NOMO-1 treated with dmso at 0.1 percent for 144 hours (cell line): ENCODE data around the gene IFT43.
A peak's percentile ranks its signal among the peaks of the same experiment; 100 is the strongest.

ENCODE experiments used
- DNase-seq: peaks from one replicate; lab custom pipeline; 2025; ENCODE audit not compliant: unreplicated experiment; lab: John Stamatoyannopoulos, UW

Gene IFT43

GRCh38 chr14:75985618-75986438, at the start of gene IFT43:
IFT43 (plus strand) TSS chr14:75985763; CDS start chr14:75985787, 24 bp downstream.
- peak; percentile 77 for DNase-seq

DNA sequence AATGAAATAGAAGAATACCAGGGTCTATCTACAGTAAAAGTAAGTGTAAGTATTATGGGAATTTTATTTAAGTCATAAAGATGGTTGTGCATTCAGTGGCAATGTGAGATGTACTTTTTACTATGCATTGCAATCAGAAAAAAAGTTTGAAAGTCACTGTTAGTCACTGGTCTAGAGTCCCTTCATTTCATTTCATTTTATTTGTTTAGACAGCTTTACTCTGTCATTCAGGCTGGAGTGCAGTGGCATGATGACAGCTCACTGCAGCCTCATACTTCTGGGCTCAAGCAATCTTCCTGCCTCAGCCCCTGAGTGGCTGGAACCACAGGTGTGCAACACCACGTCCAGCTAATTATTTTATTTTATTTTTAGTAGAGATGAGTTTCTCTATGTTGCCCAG, 46.4 kb upstream of the IFT43 start:
- no peak for DNase-seq

- no peak for DNase-seq
These were observed 44.5 kb upstream of the IFT43 start for GRCh38 chr14:75941030-75941429.

DNA sequence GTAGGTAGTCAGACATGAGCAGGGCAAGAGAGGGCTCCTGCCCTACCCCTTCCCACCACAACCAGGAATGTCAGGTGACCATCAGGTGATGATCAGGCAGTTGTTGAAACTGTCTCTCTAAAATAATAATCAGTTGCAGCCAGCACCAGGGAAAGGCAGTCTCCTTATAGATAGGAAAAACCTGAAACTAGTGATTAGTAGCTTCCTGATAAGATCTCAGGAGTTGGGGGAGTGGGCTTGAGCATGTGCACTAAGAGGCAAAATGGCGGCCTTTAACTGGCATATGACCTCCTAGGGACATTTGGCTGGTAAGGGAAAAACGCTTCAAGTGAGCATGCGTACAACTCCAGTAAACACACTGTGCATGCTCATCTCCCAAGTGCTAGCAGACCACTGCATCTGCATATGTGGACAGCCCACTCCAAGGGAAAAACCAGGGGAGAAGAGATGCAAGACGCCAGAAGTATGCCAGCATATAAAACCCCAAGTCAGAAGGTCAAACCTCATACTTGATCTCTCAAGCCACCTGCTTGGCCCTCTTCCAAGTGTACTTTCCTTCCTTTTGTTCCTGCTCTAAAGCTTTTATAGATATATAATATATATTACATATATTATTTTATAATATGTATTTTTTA, 40.8 kb upstream of the IFT43 start:
- no peak for DNase-seq

- no peak for DNase-seq
These were observed 38.8 kb upstream of the IFT43 start for GRCh38 chr14:75946785-75947184.

GRCh38 chr14:75952489-75952888, 33.1 kb upstream of the IFT43 start:
- DNase-seq = no peak

DNA sequence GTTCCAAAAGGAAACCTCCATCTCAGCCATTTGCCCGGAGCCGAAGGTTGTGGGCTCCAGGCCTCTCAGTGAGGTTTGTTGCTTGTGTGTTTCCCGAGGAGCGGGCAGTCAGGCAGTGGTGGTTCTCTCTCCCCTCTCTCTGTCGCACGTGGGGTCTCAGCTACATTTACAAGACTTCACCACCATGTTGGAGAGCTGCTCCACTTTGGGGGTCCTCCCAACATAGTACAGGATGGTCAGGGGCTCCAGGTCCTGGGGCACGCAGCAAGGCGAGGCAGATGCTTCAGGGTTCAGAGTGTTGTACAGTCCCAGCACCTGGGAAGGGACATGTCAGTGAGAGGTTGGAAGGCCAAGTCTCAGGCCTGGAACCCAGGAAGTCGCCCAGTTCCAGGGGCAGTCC, 26.5 kb upstream of the IFT43 start:
- DNase-seq = no peak

- DNase-seq = no peak
These were observed 25.3 kb upstream of the IFT43 start for GRCh38 chr14:75960231-75960630.

DNA sequence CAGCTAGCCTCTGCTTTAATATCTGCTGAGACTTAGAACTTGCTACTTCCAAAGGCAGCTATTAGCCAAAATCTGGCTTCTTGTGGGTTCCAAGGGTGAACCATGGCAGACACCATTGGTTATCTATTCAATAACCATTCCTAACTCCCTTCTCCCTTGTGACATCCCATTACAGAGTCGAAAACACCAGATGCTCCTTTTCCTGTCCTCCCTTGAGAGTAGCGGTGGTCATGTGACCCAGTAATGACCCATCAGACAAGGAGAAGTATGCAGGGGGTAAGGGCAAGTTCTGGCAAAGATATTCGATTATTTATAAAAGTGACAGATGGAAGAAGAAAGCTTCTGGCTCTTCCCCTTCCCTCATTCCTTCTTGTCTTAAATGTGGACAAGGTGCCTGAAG, 23.9 kb upstream of the IFT43 start:
- DNase-seq = no peak

DNA sequence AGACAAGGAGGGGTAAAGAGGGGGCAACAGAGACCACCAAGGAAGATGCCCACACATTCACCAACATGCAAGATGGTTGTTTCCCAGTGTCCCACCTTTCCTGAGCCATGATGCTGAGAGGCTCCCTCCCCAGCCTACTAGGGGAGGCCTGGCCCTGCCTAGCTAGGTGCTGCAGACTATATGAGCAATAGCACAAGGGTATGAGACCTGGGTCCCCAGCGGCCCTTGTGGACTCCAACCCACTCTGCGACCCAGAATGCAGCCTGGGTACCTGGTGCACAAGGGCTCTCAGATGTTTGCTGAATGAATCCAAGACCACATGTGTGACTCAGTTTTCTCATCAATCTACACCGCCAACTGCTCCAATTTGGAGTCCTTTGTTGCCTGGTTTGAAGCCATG, 17.7 kb upstream of the IFT43 start:
- DNase-seq = no peak

DNA sequence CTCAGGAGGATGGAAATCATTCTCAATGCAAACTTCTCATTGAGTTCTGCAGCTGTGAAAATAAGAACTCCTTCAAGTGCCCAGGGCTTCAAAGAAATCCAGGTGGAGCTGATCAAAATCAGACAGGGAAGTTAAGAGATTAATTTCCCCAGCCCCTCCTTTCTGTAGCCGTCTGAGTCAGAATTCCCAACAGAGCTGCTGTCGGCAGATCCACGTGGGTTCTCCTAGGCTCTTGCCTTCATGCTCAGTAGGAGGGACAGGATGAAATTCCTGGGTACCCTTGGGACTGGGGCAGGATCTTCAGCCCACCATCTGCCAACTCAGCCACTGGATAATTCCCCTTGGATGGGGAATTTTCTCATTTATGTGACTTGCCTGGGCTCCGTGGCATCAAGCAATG, 17.1 kb upstream of the IFT43 start:
- DNase-seq = no peak

DNA sequence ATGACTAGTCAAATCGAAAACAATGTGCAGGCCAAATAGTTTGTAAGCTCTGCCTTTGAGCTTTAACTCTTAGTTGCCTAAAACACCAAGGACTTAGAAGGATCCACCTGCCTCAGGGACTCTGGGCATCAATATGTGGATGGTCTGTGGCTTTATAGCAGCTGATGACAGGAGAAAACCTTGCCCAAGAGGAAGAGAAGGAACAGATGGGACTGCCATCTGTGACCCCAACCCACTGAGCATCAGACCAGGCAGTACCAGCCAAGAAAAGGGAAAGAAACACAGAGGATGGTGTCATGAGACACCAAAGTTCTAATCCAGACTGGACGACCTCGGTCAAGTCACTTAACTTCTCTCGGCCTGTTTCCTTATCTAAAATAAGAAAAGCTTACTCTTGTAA, 16.4 kb upstream of the IFT43 start:
- no peak for DNase-seq

DNA sequence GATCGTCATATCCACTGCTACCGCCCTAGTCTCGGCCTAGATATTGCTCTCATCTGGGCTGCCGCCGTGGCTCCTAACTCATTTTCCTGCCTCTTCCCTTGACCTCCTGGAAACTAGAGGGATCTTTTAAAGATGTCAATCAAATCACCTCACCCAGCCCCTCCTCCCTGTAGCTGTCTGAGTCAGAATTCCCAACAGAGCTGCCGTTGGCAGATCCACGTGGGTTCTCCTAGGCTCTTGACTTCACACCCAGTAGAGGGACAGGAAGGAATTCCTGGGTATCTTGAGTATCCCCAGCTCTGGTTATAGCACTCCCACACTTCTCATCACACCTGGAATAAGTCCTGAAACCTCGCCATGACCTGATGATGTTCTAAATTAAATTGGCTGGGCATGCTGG, 15.7 kb upstream of the IFT43 start:
- no peak for DNase-seq

GRCh38 chr14:75970989-75971388, 14.6 kb upstream of the IFT43 start:
- DNase-seq = no peak

- DNase-seq = no peak
These were observed 14.1 kb upstream of the IFT43 start for GRCh38 chr14:75971509-75971908.

DNA sequence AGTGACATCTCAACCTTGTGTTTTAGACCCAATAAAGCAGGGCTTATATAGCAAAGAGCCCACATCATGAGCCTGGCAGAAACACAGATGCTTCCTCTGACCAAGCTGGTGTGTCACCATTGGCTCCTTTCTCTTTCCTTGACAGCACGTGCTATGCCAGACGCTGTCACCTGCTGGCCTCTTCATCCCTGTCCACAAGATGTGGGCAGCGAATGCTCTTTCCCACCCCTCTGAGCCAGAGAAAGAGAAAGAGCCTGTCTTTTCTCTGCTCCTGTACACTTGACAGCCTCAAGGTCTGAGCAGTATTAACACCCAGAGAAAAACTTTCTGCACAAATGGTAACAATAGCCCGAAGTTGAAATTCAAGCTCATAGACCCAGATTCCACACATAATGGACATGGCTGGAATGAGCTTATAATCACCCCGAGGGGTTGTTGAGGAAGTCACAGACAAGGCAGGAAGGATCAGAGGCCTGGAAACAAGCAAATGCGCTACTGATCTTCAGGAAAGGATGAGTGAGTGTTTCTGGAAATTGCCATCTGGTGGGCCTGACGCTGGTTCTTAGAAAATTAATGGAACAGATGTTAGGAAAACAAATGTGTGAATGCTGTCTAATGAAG, 12.7 kb upstream of the IFT43 start:
- DNase-seq = no peak

- DNase-seq = no peak
These were observed 8.6 kb upstream of the IFT43 start for GRCh38 chr14:75976826-75977581.

DNA sequence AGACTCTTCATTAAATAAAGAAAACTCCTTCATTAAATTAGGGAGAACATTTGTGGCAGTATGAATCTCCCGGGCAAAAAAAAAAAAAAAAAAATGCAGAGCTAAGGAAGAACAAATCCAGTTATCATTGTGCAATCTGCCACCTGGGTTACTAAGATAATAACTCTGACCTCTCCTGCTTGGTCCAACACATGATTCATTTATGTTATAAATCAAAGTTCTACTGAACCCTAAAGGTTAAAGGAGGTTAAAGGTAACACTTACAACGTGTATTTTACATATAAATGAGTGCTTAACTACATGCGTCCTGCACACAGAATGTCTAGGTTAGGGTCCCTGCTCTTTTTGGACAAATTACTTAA, 8.0 kb upstream of the IFT43 start:
- DNase-seq = no peak

DNA sequence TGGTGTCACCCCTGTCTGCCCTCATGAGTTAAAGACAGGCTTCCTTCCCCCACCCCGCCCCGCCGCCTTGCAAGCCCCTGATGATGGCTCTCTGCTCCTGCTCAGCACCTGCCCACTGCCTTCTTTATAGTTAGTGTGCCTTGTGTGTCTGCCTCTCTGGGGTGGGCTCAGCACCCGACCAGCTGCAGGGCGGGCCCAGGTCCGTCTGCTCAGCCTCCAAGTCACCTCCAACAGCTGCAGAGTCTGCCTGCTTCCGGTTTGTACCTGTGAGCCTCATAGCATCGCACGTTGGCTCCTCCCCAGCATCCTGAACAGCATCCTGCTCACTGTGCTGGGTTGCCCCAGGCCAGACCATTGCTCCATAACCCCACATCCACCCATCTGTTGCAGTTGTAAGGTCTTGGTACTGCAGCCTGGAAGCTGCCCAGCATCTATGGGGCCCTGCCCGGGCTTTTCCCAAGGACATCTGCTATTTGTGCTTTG, 7.3 kb upstream of the IFT43 start:
- DNase-seq = no peak

DNA sequence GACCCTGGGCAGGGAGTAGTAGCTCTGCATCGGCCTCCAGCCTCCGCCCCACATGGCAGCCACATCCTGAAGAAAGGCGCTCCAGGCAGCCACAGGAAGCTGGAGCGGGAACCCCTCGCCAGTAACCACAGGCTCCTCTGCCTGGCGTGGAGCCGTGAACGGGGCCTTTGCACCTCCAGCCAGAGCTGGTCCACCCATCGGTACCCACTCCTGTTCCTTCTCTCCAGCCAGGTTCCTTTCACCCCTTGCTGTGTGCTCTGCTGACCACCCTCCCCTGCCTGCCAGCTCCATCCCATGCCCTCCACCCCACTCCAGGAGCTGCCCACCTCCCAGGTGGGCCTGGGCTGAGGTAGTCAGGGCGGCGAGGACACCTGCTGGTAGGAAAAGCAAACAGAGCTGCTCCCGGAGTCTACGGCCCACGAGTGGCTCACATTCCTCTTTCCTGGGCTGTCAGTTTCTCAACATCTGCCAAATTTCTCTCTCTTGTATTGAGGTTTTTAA, 6.4 kb upstream of the IFT43 start:
- no peak for DNase-seq
